HG02623 (cell line): ENCODE measurements around the gene SLIT3.

Experiments used
- ATAC-seq: cut with Tn5 transposase; IDR thresholded peaks from one replicate; pipeline ENCODE4 v1.9.1; 2021; ENCODE audit warnings: moderate library complexity; ENCODE audit not compliant: unreplicated experiment

The SLIT3 gene

GRCh38 chr5:169178274-169178673 is 122.7 kb downstream of the SLIT3 start:
- ATAC-seq, result no peak

GRCh38 chr5:169176709-169177694 is 123.9 kb downstream of the SLIT3 start:
- ATAC-seq, result no peak

GRCh38 chr5:169175733-169176132 is 125.2 kb downstream of the SLIT3 start:
- no peak for ATAC-seq

GRCh38 chr5:169174923-169175322 is 126.0 kb downstream of the SLIT3 start:
- ATAC-seq, result no peak

- no peak for ATAC-seq
Measured at GRCh38 chr5:169173372-169173771, 127.6 kb downstream of the SLIT3 start.

- ATAC-seq, result no peak
Measured at GRCh38 chr5:169171515-169171914, 129.4 kb downstream of the SLIT3 start.

GRCh38 chr5:169169783-169170182 is 131.2 kb downstream of the SLIT3 start:
- ATAC-seq, result no peak

- ATAC-seq, result no peak
Measured at GRCh38 chr5:169168280-169168679, 132.7 kb downstream of the SLIT3 start.

- ATAC-seq, result no peak
Measured at GRCh38 chr5:169166078-169166477, 134.9 kb downstream of the SLIT3 start.

- ATAC-seq, result no peak
Measured at GRCh38 chr5:169165052-169165451, 135.9 kb downstream of the SLIT3 start.

- ATAC-seq, result no peak
Measured at GRCh38 chr5:169164481-169164925, 136.4 kb downstream of the SLIT3 start.

GRCh38 chr5:169162407-169162806 is 138.5 kb downstream of the SLIT3 start:
- ATAC-seq, result no peak

- ATAC-seq, result no peak
Measured at GRCh38 chr5:169161022-169161680, 139.8 kb downstream of the SLIT3 start.

GRCh38 chr5:169160405-169160901 is 140.5 kb downstream of the SLIT3 start:
- ATAC-seq, result no peak

GRCh38 chr5:169158764-169159163 is 142.2 kb downstream of the SLIT3 start:
- no peak for ATAC-seq

- ATAC-seq, result no peak
Measured at GRCh38 chr5:169157064-169157463, 143.9 kb downstream of the SLIT3 start.

- no peak for ATAC-seq
Measured at GRCh38 chr5:169154679-169155078, 146.3 kb downstream of the SLIT3 start.

GRCh38 chr5:169153405-169153804 is 147.5 kb downstream of the SLIT3 start:
- ATAC-seq, result no peak

GRCh38 chr5:169152946-169153345 is 148.0 kb downstream of the SLIT3 start:
- no peak for ATAC-seq

GRCh38 chr5:169152453-169152852 is 148.5 kb downstream of the SLIT3 start:
- ATAC-seq, result no peak

- no peak for ATAC-seq
Measured at GRCh38 chr5:169151051-169151805, 149.7 kb downstream of the SLIT3 start.
